Measurements from ENCODE around the gene PARD3B. TPM values are rescaled to one million over a fixed set of nuclear protein-coding genes. Genes with fewer than 3 reads are reported as not detected.

The PARD3B gene
- total and polyA plus RNA-seq, 8 donors: 1.8 to 42.6 (median 15.1) TPM

GRCh38 chr2:205535001-205535400 lies 989.7 kb downstream of the PARD3B start:
- Histone ChIP-seq H3K27me3 (no peaks in the 10 kb centered on the region), H3K4me3 (no peak overlapping the region), H3K27ac (no peak overlapping the region), H3K4me1 (peaks cover 0 to 6% (median 0%) of the 10 kb centered on the region in 4 donors), H3K36me3 (no peaks in the 10 kb centered on the region), H3K9me3 (no peaks in the 10 kb centered on the region)
- WGBS, 5 donors: 76 to 86% (median 80%) methylated on average over 3 of the region's 3 CpGs
- intact Hi-C loops (cut with DNase I; ENCODE audit: low total_unique reads): no loop called here
- TF ChIP-seq POLR2AphosphoS5 (IDR thresholded peaks at IDR 0.05) (no peak), EP300 (IDR thresholded peaks at IDR 0.05) (no peak), POLR2A (IDR thresholded peaks at IDR 0.05) (no peak), CTCF (IDR thresholded peaks at IDR 0.05) (no peak)
- no peak for DNase-seq

GRCh38 chr2:205539603-205540002 lies 994.3 kb downstream of the PARD3B start:
- no peak overlapping the region for H3K4me3 ChIP-seq
- no peaks in the 10 kb centered on the region for H3K27me3 ChIP-seq
- no peak overlapping the region for H3K27ac ChIP-seq
- 74 to 81% (median 77%) methylated on average over 5 of the region's 5 CpGs for WGBS, 5 donors
- peaks cover 0 to 12% (median 1%) of the 10 kb centered on the region in 4 donors for H3K4me1 ChIP-seq
- H3K9me3 ChIP-seq: no peaks in the 10 kb centered on the region
- TF ChIP-seq CTCF (IDR thresholded peaks at IDR 0.05): no peak
- TF ChIP-seq EP300 (IDR thresholded peaks at IDR 0.05): no peak
- TF ChIP-seq POLR2A (IDR thresholded peaks at IDR 0.05): no peak
- TF ChIP-seq POLR2AphosphoS5 (IDR thresholded peaks at IDR 0.05): no peak
- no peaks in the 10 kb centered on the region for H3K36me3 ChIP-seq
- intact Hi-C loops (cut with DNase I; ENCODE audit: low total_unique reads): no loop called here
- no peak for DNase-seq

GRCh38 chr2:205540036-205540435 lies 994.8 kb downstream of the PARD3B start:
- H3K36me3 ChIP-seq: no peaks in the 10 kb centered on the region
- intact Hi-C loops (cut with DNase I; ENCODE audit: low total_unique reads): no loop called here
- no peak for DNase-seq
- WGBS, 5 donors: 70 to 82% (median 76%) methylated on average over 5 of the region's 5 CpGs
- H3K4me3 ChIP-seq: no peak overlapping the region
- no peaks in the 10 kb centered on the region for H3K27me3 ChIP-seq
- TF ChIP-seq EP300 (IDR thresholded peaks at IDR 0.05) (no peak), POLR2A (IDR thresholded peaks at IDR 0.05) (no peak), POLR2AphosphoS5 (IDR thresholded peaks at IDR 0.05) (no peak), CTCF (IDR thresholded peaks at IDR 0.05) (no peak)
- H3K27ac ChIP-seq: no peak overlapping the region
- no peaks in the 10 kb centered on the region for H3K9me3 ChIP-seq
- H3K4me1 ChIP-seq: peaks cover 0 to 12% (median 1%) of the 10 kb centered on the region in 4 donors

- Histone ChIP-seq H3K36me3 (no peaks in the 10 kb centered on the region), H3K9me3 (no peaks in the 10 kb centered on the region), H3K27me3 (no peaks in the 10 kb centered on the region), H3K4me1 (peaks cover 0 to 21% (median 3%) of the 10 kb centered on the region in 4 donors), H3K4me3 (no peak overlapping the region), H3K27ac (no peak overlapping the region)
- 76 to 93% (median 88%) methylated on average over 5 of the region's 5 CpGs for WGBS, 5 donors
- TF ChIP-seq POLR2AphosphoS5 (IDR thresholded peaks at IDR 0.05) (no peak), CTCF (IDR thresholded peaks at IDR 0.05) (no peak), EP300 (IDR thresholded peaks at IDR 0.05) (no peak), POLR2A (IDR thresholded peaks at IDR 0.05) (no peak)
- no peak for DNase-seq
- intact Hi-C loops (cut with DNase I; ENCODE audit: low total_unique reads): no loop called here
These were observed 998.1 kb downstream of the PARD3B start for GRCh38 chr2:205543262-205543843.

All from stomach (tissue), 9 donors.